HepG2 (cell line): ENCODE results near the gene SFT2D1. TPM values are rescaled to one million over a fixed set of nuclear protein-coding genes. Genes with fewer than 3 reads are reported as not detected.
A peak's percentile ranks its signal among the peaks of the same experiment; 100 is the strongest.

Experiments
- ARID4A ChIP-seq: sonication (generic); formaldehyde crosslinking; IDR thresholded peaks from 2 replicates; pipeline ENCODE4 v1.5.0; 2020; ENCODE audit warnings: mild to moderate bottlenecking, missing genetic modification reagents, borderline replicate concordance
- ATF3 ChIP-seq: sonication (generic); formaldehyde crosslinking; IDR thresholded peaks from 2 replicates; pipeline ENCODE4 v1.4.0; 2020; ENCODE audit warnings: missing genetic modification reagents
- CEBPB ChIP-seq: IDR thresholded peaks from 2 replicates; pipeline ENCODE4 v1.6.1; 2011; ENCODE audit warnings: low read depth, low read length, improper control_type of control experiment, borderline replicate concordance
- CSRNP1 ChIP-seq: sonication (generic); formaldehyde crosslinking; IDR thresholded peaks from 2 replicates; pipeline ENCODE4 v1.8.1; 2023; ENCODE audit warnings: mild to moderate bottlenecking, missing genetic modification reagents
- DNMT1 ChIP-seq: sonication (generic); formaldehyde crosslinking; IDR thresholded peaks from 2 replicates; pipeline ENCODE4 v1.5.1; 2020; ENCODE audit warnings: mild to moderate bottlenecking, missing genetic modification reagents
- HHEX ChIP-seq: IDR thresholded peaks from 2 replicates; pipeline ENCODE4 v1.6.1; 2016; ENCODE audit warnings: control low read depth
- HOXA9 ChIP-seq: sonication (generic); formaldehyde crosslinking; IDR thresholded peaks from 2 replicates; pipeline ENCODE4 v1.8.1; 2022; ENCODE audit warnings: missing genetic modification reagents, mild to moderate bottlenecking, moderate library complexity, borderline replicate concordance
- IRX3 ChIP-seq: sonication (generic); formaldehyde crosslinking; IDR thresholded peaks from 2 replicates; pipeline ENCODE4 v1.8.1; 2023; ENCODE audit warnings: mild to moderate bottlenecking, low read depth, missing genetic modification reagents, borderline replicate concordance
- NCOA5 ChIP-seq: sonication (generic); formaldehyde crosslinking; IDR thresholded peaks from 2 replicates; pipeline ENCODE4 v1.4.0; 2020; ENCODE audit warnings: missing genetic modification reagents
- NRL ChIP-seq: sonication (generic); formaldehyde crosslinking; IDR thresholded peaks from 2 replicates; pipeline ENCODE4 v1.5.0; 2020; ENCODE audit warnings: missing genetic modification reagents, mild to moderate bottlenecking, moderate library complexity, borderline replicate concordance
- SNAPC5 ChIP-seq: sonication (generic); formaldehyde crosslinking; IDR thresholded peaks from 2 replicates; pipeline ENCODE4 v1.8.1; 2023; ENCODE audit warnings: mild to moderate bottlenecking, missing genetic modification reagents, borderline replicate concordance
- SP1 ChIP-seq, 2 experiments: fragments of 450-650 bp in 1 of 2; sonication (generic) in 1 of 2; formaldehyde crosslinking in 1 of 2; IDR thresholded peaks; 2 replicates each; pipeline versions ENCODE4 v1.4.0 to v1.6.1; 2016 to 2020; ENCODE audit warnings: missing genetic modification reagents in 1 of 2
- TRIM24 ChIP-seq: sonication (generic); formaldehyde crosslinking; IDR thresholded peaks from 2 replicates; pipeline ENCODE4 v1.8.0; 2022; ENCODE audit warnings: mild to moderate bottlenecking, missing genetic modification reagents
- U2AF2 ChIP-seq: fragments of 200-400 bp; formaldehyde crosslinking; IDR thresholded peaks from 2 replicates; pipeline ENCODE4 v1.6.1; 2017; ENCODE audit warnings: low read depth, mild to moderate bottlenecking, low read length
- USF2 ChIP-seq, 2 experiments: sonication (generic) in 1 of 2; formaldehyde crosslinking in 1 of 2; IDR thresholded peaks; 2 replicates each; pipeline versions ENCODE4 v1.5.1 to v1.6.1; 2011 to 2020; ENCODE audit warnings: borderline replicate concordance in 1 of 2, low read depth in 1 of 2, low read length in 1 of 2, mild to moderate bottlenecking in 1 of 2, missing genetic modification reagents in 1 of 2, moderate library complexity in 1 of 2
- YEATS4 ChIP-seq: sonication (generic); formaldehyde crosslinking; IDR thresholded peaks from 2 replicates; pipeline ENCODE4 v1.4.0; 2020; ENCODE audit warnings: missing genetic modification reagents, borderline replicate concordance
- ZFX ChIP-seq: sonication (generic); formaldehyde crosslinking; IDR thresholded peaks from 2 replicates; pipeline ENCODE4 v1.4.0; 2020; ENCODE audit warnings: mild to moderate bottlenecking, low read depth, missing genetic modification reagents, moderate library complexity
- ZNF260 ChIP-seq: sonication (generic); formaldehyde crosslinking; IDR thresholded peaks from 2 replicates; pipeline ENCODE4 v1.4.0; 2020; ENCODE audit warnings: missing genetic modification reagents, low read depth, mild to moderate bottlenecking, borderline replicate concordance
- ZNF652 ChIP-seq: IDR thresholded peaks from 2 replicates; pipeline ENCODE4 v1.6.1; 2016; ENCODE audit warnings: low read depth, borderline replicate concordance
- ZNF788 ChIP-seq: sonication (generic); formaldehyde crosslinking; IDR thresholded peaks from 2 replicates; pipeline ENCODE4 v1.5.0; 2020; ENCODE audit warnings: mild to moderate bottlenecking, missing genetic modification reagents, borderline replicate concordance
- ZSCAN29 ChIP-seq: sonication (generic); formaldehyde crosslinking; conservative IDR thresholded peaks from 2 replicates; pipeline ENCODE4 v1.4.0; 2020; ENCODE audit warnings: mild to moderate bottlenecking, missing genetic modification reagents
- polyA plus RNA-seq, 8 experiments: library from polyadenylated mRNA; depleted of rRNA in 3 of 8; stranded (reverse) in 7 of 8; unstranded in 1 of 8; fragments of >200 nt; fragmentation: Illumina TruSeq in 4 of 8; extraction: Trizol in 4 of 8; gene quantifications; 2 replicates each; pipeline versions ENCODE4 v1.2.1 to v1.2.3, GENCODE V29; 2011 to 2016; ENCODE audit warnings: low read depth in 4 of 8, missing spikeins in 1 of 8, mixed read lengths in 1 of 8; ENCODE audit not compliant: insufficient read depth in 1 of 8
- total RNA-seq, 5 experiments: library from RNA; depleted of rRNA; stranded (reverse); fragments of >200 nt; fragmentation: Illumina TruSeq; extraction: Trizol; gene quantifications; 2 replicates each; pipeline ENCODE4 v1.2.3, GENCODE V29; 2016; ENCODE audit warnings: low read depth in 1 of 5

The SFT2D1 gene
- total and polyA plus RNA-seq, 2 of the 13 experiments (the other 11 are each of a cell fraction or from before 2014, with no cell fraction given) = 115 to 147 TPM

GRCh38 chr6:166361077-166361429, 18.7 kb upstream of the SFT2D1 start (continued):
- TF ChIP-seq IRX3 (CRISPR knock-in tag) (no peak; the same call in 1 of the 2 replicates), U2AF2 (no peak), DNMT1 (no peak), USF2 (IDR thresholded peaks at IDR 0.05; ENCODE audit: low read depth, low read length) (0 out of 2 replicates have a peak, but pooled peaks have one; percentile 14), USF2 (CRISPR knock-in tag; IDR thresholded peaks at IDR 0.05; ENCODE audit: borderline replicate concordance) (no peak), SP1 (IDR thresholded peaks at IDR 0.05) (no peak), SP1 (CRISPR knock-in tag; IDR thresholded peaks at IDR 0.05) (no peak; the same call in 1 of the 2 replicates), CSRNP1 (CRISPR knock-in tag) (peak; percentile 83; the same call in 1 of the 2 replicates), ZFX (CRISPR knock-in tag) (peak; percentile 52; the same call in 1 of the 2 replicates), ZNF652 (CRISPR knock-in tag) (peak; percentile 72; the same call in 1 of the 2 replicates), TRIM24 (CRISPR knock-in tag) (peak; percentile 91), HHEX (CRISPR knock-in tag) (peak; percentile 62; the same call in 1 of the 2 replicates), ATF3 (CRISPR knock-in tag) (no peak), SNAPC5 (CRISPR knock-in tag) (0 out of 2 replicates have a peak, but pooled peaks have one; percentile 57), CEBPB (peak; percentile 99), ZNF788 (CRISPR knock-in tag) (peak; percentile 96; the same call in 1 of the 2 replicates), ZSCAN29 (CRISPR knock-in tag) (no peak; the same call in 1 of the 2 replicates), ZNF260 (CRISPR knock-in tag) (no peak), ARID4A (CRISPR knock-in tag) (peak; percentile 92; the same call in 1 of the 2 replicates), YEATS4 (CRISPR knock-in tag) (peak; percentile 78), NRL (CRISPR knock-in tag) (no peak), HOXA9 (CRISPR knock-in tag) (peak; percentile 76; the same call in 1 of the 2 replicates), NCOA5 (CRISPR knock-in tag) (no peak)
